Measurements from ENCODE around the gene API5.
"Not testable (repeated sequence)": the region's sequence is repeated elsewhere in the genome, so short reads cannot be mapped to it uniquely, and the experiment has no call there.

The API5 gene

DNA sequence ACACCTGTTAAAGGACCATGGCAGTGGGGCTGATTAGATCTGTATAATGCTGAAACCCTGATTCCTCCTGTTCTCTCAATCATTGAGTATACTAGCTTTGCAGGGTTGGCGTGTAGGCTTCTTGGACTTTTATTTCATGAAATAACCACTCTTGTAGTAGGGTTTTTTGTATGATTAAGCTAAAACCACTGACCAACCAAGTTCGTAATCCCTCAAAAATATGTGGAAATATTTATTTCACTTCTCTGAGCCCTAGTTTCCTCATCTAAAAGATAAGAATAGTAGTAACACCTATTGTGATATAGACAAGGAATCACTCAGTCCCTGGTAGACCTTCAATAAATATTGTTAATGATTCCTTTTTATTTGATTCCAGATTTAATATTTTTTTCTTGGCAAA lies 4.2 kb downstream of the API5 start:
- H3K36me3 ChIP-seq (ENCODE audit: insufficient read depth, low read length): peaks cover 15% of the 10 kb centered on the region
- no peak overlapping the region for H3K9ac ChIP-seq (ENCODE audit: low read depth, low read length)
- H3K9me3 ChIP-seq (replicated peaks; ENCODE audit: low read length): no peaks in the 10 kb centered on the region
- H3K4me2 ChIP-seq (ENCODE audit: low read length): no peak overlapping the region
- H3K4me1 ChIP-seq (ENCODE audit: control insufficient read depth, insufficient read depth, low read length): peaks cover 9% of the 10 kb centered on the region
- H3K27me3 ChIP-seq (ENCODE audit: control insufficient read depth, insufficient read depth, low read length): no peaks in the 10 kb centered on the region
- no peak overlapping the region for H3K4me3 ChIP-seq (ENCODE audit: low read length)

DNA sequence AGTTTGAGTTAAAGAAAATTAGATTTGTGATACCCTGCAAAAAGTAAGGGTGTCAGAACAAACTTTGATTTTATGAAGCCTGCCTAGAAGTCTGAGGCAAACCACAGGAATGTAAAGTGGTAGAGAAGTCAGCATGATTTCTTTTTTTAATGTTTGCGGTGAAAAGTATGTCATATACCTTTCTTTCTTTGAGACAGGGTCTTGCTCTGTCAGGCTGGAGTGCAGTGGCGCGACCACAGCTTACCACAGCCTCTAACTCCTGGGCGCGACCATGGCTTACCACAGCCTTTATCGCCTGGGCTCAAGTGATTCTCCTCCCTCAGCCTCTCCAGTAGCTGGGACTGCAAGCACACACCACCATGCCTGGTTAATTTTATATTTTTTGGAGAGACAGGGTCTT lies 4.7 kb downstream of the API5 start:
- Histone ChIP-seq H3K9me3 (replicated peaks; ENCODE audit: low read length) (no peaks in the 10 kb centered on the region), H3K4me3 (ENCODE audit: low read length) (no peak overlapping the region), H3K9ac (ENCODE audit: low read depth, low read length) (no peak overlapping the region), H3K4me1 (ENCODE audit: control insufficient read depth, insufficient read depth, low read length) (peaks cover 9% of the 10 kb centered on the region), H3K4me2 (ENCODE audit: low read length) (no peak overlapping the region), H3K36me3 (ENCODE audit: insufficient read depth, low read length) (peaks cover 19% of the 10 kb centered on the region), H3K27me3 (ENCODE audit: control insufficient read depth, insufficient read depth, low read length) (no peaks in the 10 kb centered on the region)

DNA sequence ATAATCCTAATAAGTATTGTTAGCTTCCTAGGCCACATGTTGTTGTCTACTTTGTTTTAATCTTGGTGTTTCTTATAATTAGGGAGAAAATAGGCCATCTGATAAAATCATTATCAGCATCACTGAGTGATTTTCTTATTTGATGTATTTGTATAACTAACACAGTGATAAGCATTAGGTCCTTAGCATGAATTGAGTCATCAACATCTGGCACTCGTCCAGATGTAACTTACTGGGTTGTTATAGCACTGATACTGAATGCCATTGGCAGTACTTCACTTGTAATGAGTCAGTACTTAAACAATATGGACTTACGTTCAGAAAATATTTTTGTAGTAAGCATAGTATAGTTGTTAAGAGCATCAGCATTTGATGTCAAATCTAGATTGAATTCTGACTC lies 16.2 kb downstream of the API5 start:
- Histone ChIP-seq H3K4me3 (ENCODE audit: low read length) (no peak overlapping the region), H3K36me3 (ENCODE audit: insufficient read depth, low read length) (peaks cover 87% of the 10 kb centered on the region), H3K27me3 (ENCODE audit: control insufficient read depth, insufficient read depth, low read length) (no peaks in the 10 kb centered on the region), H3K9ac (ENCODE audit: low read depth, low read length) (no peak overlapping the region), H3K4me2 (ENCODE audit: low read length) (no peak overlapping the region), H3K9me3 (replicated peaks; ENCODE audit: low read length) (no peaks in the 10 kb centered on the region), H3K4me1 (ENCODE audit: control insufficient read depth, insufficient read depth, low read length) (peaks cover 10% of the 10 kb centered on the region)

DNA sequence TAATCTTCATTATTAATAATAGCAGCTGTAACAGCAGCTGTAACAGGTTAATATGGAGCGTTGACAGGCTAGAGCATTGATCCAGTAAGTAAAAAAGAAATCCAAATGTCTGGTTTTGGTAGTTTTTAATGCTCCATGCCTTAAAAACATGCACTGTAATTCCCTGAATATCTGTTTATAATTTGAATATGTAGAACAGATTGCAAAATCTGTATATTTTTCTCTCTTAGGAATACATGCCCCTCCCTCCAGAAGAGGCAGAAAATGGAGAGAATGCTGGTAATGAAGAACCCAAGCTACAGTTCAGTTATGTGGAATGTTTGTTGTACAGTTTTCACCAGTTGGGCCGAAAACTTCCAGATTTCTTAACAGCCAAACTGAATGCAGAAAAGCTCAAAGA lies 16.7 kb downstream of the API5 start:
- no peaks in the 10 kb centered on the region for H3K9me3 ChIP-seq (replicated peaks; ENCODE audit: low read length)
- no peak overlapping the region for H3K4me3 ChIP-seq (ENCODE audit: low read length)
- peaks cover 87% of the 10 kb centered on the region for H3K36me3 ChIP-seq (ENCODE audit: insufficient read depth, low read length)
- no peak overlapping the region for H3K9ac ChIP-seq (ENCODE audit: low read depth, low read length)
- H3K27me3 ChIP-seq (ENCODE audit: control insufficient read depth, insufficient read depth, low read length): no peaks in the 10 kb centered on the region
- H3K4me2 ChIP-seq (ENCODE audit: low read length): no peak overlapping the region
- H3K4me1 ChIP-seq (ENCODE audit: control insufficient read depth, insufficient read depth, low read length): peaks cover 10% of the 10 kb centered on the region

DNA sequence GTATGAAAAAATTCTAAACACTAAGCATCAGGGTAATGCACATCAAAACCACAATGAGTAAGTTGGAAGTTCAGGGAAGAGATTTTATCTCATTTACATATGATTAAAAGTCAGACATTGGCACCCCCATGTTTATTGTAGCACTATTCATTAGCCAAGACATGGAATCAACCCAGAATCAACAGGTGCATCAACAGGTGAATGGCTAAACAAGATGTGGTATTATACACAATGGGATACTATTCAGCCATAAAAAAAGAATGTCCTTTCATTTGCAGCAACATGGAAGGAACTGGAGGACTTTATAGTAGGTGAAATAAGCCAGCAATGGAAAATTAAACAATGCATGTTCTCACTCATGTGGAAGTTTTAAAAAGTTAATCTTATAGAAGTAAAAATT lies 29.4 kb downstream of the API5 start:
- Histone ChIP-seq H3K4me2 (ENCODE audit: low read length) (no peak overlapping the region), H3K27me3 (ENCODE audit: control insufficient read depth, insufficient read depth, low read length) (no peaks in the 10 kb centered on the region), H3K4me1 (ENCODE audit: control insufficient read depth, insufficient read depth, low read length) (no peaks in the 10 kb centered on the region), H3K36me3 (ENCODE audit: insufficient read depth, low read length) (peaks cover 36% of the 10 kb centered on the region), H3K9ac (ENCODE audit: low read depth, low read length) (no peak overlapping the region), H3K9me3 (replicated peaks; ENCODE audit: low read length) (no peaks in the 10 kb centered on the region), H3K4me3 (ENCODE audit: low read length) (no peak overlapping the region)

DNA sequence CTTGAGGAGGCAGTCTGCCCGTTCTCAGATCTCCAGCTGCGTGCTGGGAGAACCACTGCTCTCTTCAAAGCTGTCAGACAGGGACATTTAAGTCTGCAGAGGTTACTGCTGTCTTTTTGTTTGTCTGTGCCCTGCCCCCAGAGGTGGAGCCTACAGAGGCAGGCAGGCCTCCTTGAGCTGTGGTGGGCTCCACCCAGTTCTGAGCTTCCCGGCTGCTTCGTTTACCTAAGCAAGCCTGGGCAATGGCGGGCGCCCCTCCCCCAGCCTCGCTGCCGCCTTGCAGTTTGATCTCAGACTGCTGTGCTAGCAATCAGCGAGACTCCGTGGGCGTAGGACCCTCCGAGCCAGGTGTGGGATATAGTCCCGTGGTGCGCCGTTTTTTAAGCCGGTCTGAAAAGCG lies 39.6 kb downstream of the API5 start:
- not testable (repeated sequence) for H3K9ac ChIP-seq (ENCODE audit: low read depth, low read length); H3K4me1 ChIP-seq (ENCODE audit: control insufficient read depth, insufficient read depth, low read length); H3K9me3 ChIP-seq (replicated peaks; ENCODE audit: low read length); H3K4me3 ChIP-seq (ENCODE audit: low read length); H3K27me3 ChIP-seq (ENCODE audit: control insufficient read depth, insufficient read depth, low read length); H3K4me2 ChIP-seq (ENCODE audit: low read length); H3K36me3 ChIP-seq (ENCODE audit: insufficient read depth, low read length)

DNA sequence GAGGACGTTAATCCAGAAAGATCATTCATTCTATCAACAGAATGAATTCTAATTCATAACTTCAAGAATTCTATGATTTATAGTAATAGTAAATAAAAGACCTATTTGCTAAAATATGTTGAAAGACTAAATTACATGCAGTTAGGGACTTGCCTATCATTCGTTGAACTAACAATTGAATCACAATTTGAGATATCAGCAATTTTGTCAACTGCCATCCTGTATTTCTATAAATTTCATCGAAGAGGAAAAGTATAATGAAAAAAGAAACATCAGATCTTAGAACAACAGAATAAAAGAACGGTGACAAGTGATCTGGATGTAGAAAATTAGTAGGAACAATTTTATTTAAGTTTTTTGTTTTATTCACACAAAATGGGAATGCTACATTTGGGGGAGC lies 42.5 kb downstream of the API5 start:
- Histone ChIP-seq H3K9ac (ENCODE audit: low read depth, low read length) (no peak overlapping the region), H3K4me1 (ENCODE audit: control insufficient read depth, insufficient read depth, low read length) (peaks cover 6% of the 10 kb centered on the region), H3K9me3 (replicated peaks; ENCODE audit: low read length) (no peaks in the 10 kb centered on the region), H3K27me3 (ENCODE audit: control insufficient read depth, insufficient read depth, low read length) (no peaks in the 10 kb centered on the region), H3K36me3 (ENCODE audit: insufficient read depth, low read length) (no peaks in the 10 kb centered on the region), H3K4me2 (ENCODE audit: low read length) (no peak overlapping the region), H3K4me3 (ENCODE audit: low read length) (no peak overlapping the region)

DNA sequence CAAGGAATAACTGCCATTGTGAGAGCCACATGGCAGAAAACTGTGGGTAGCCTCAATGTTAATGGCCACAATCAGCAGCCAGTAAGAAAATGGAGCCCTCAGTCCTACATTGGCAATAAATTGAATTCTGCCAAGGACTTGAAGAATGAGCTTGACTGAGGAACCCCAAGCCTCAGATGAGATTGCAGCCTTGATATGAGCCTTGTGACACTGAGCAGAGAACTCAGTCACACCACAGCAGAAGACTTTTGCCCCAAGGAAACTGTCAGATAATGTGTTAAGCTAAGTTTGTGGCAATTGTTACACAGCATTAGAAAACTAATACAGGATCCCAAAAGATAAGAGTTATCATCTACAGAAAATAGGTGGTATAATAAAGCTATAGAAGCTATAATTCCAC lies 44.5 kb downstream of the API5 start:
- H3K9me3 ChIP-seq (replicated peaks; ENCODE audit: low read length): no peaks in the 10 kb centered on the region
- no peak overlapping the region for H3K4me3 ChIP-seq (ENCODE audit: low read length)
- no peak overlapping the region for H3K4me2 ChIP-seq (ENCODE audit: low read length)
- H3K9ac ChIP-seq (ENCODE audit: low read depth, low read length): no peak overlapping the region
- H3K36me3 ChIP-seq (ENCODE audit: insufficient read depth, low read length): no peaks in the 10 kb centered on the region
- peaks cover 19% of the 10 kb centered on the region for H3K4me1 ChIP-seq (ENCODE audit: control insufficient read depth, insufficient read depth, low read length)
- no peaks in the 10 kb centered on the region for H3K27me3 ChIP-seq (ENCODE audit: control insufficient read depth, insufficient read depth, low read length)

DNA sequence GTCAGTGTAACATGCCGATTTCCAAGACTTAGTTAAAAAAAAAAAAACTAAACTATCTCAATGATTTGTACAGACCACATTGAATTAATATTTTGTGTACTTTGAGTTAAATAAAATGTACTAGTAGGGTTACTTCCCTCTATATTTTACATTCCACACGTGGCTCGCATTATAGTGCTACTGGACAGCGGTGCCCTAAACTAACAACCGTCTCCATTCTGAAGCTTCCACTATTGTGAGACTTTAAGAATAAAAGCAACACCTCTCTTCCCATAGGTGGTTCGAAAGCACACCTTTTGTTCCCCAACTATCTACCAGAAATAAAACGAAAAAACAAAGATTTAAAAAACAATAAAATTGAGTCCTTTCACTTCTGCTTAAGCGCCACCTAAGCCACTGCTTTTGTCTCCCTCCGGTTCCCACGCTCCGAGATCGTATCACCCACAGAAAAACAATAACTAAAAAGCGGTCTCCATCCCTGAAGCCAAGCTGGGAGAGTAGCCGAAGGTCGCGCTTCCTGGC lies 46.5 kb downstream of the API5 start:
- no peaks in the 10 kb centered on the region for H3K9me3 ChIP-seq (replicated peaks; ENCODE audit: low read length)
- peak overlapping the region; percentile 95 for H3K4me3 ChIP-seq (ENCODE audit: low read length)
- no peaks in the 10 kb centered on the region for H3K27me3 ChIP-seq (ENCODE audit: control insufficient read depth, insufficient read depth, low read length)
- H3K4me2 ChIP-seq (ENCODE audit: low read length): peak overlapping the region; percentile 82
- H3K36me3 ChIP-seq (ENCODE audit: insufficient read depth, low read length): no peaks in the 10 kb centered on the region
- H3K9ac ChIP-seq (ENCODE audit: low read depth, low read length): peak overlapping the region; percentile 98
- H3K4me1 ChIP-seq (ENCODE audit: control insufficient read depth, insufficient read depth, low read length): peaks cover 19% of the 10 kb centered on the region

DNA sequence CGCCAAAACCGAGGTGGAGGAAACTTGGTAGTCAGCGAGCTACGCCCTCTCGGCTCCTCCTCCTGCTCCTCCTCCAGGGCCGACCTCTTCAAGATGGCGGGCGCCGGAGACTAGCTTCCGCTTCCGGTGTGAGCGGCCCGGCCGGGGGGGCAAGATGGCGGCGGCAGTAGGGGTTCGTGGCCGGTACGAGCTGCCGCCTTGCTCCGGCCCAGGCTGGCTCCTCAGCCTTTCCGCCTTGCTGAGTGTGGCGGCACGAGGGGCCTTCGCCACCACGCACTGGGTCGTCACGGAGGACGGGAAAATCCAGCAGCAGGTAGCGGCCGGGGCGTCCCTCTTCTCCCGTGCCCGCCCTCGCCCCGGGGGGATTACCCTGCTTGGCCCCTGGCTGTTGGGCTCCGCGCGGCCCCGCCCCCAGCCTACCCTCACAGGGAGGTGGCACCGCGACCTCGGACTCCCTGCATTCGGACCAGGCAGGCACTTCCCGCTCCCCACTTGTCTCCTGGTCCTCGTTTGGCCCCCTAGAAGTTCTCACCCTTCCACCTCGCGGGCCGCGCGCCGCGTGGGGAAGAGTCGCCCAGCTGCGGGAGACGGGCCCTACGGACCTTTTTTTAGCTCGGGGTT lies 47.1 kb downstream of the API5 start, which contains the start of gene TTC17:
TSS of gene TTC17 (plus strand) at position 120 of the 621 bp plus-strand sequence. CDS start at position 155, 35 bp downstream.
- H3K4me1 ChIP-seq (ENCODE audit: control insufficient read depth, insufficient read depth, low read length): peaks cover 19% of the 10 kb centered on the region
- H3K9ac ChIP-seq (ENCODE audit: low read depth, low read length): peak within 1 kb of the TSS; percentile 98
- no peaks in the 10 kb centered on the region for H3K27me3 ChIP-seq (ENCODE audit: control insufficient read depth, insufficient read depth, low read length)
- H3K4me2 ChIP-seq (ENCODE audit: low read length): peak within 1 kb of the TSS; percentile 86
- H3K4me3 ChIP-seq (ENCODE audit: low read length): peak within 1 kb of the TSS; percentile 95
- H3K9me3 ChIP-seq (replicated peaks; ENCODE audit: low read length): no peaks in the 10 kb centered on the region
- no peaks in the 10 kb centered on the region for H3K36me3 ChIP-seq (ENCODE audit: insufficient read depth, low read length)

DNA sequence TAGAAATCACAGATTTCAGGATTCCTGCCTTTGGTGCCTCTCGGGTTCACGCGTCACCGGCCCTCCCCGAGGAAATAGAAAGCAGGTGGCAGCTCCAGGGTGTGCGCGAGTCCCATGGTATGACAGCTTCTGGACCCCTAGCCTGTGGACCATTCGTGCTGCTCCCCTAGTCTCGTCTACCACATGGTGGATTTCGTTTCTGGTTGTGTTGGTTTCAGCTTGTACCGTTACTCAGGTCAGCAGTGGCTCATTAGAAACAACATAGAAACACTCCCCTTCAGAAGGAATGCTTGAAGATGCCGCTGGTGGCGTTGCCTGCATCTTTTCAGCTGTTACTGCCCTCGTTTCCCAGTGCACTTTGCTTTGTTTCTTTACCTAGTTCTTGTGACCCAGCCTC lies 47.6 kb downstream of the API5 start:
- Histone ChIP-seq H3K36me3 (ENCODE audit: insufficient read depth, low read length) (no peaks in the 10 kb centered on the region), H3K4me2 (ENCODE audit: low read length) (peak overlapping the region; percentile 86), H3K9ac (ENCODE audit: low read depth, low read length) (peak overlapping the region; percentile 98), H3K4me1 (ENCODE audit: control insufficient read depth, insufficient read depth, low read length) (peaks cover 19% of the 10 kb centered on the region), H3K9me3 (replicated peaks; ENCODE audit: low read length) (no peaks in the 10 kb centered on the region), H3K27me3 (ENCODE audit: control insufficient read depth, insufficient read depth, low read length) (no peaks in the 10 kb centered on the region), H3K4me3 (ENCODE audit: low read length) (peak overlapping the region; percentile 95)

DNA sequence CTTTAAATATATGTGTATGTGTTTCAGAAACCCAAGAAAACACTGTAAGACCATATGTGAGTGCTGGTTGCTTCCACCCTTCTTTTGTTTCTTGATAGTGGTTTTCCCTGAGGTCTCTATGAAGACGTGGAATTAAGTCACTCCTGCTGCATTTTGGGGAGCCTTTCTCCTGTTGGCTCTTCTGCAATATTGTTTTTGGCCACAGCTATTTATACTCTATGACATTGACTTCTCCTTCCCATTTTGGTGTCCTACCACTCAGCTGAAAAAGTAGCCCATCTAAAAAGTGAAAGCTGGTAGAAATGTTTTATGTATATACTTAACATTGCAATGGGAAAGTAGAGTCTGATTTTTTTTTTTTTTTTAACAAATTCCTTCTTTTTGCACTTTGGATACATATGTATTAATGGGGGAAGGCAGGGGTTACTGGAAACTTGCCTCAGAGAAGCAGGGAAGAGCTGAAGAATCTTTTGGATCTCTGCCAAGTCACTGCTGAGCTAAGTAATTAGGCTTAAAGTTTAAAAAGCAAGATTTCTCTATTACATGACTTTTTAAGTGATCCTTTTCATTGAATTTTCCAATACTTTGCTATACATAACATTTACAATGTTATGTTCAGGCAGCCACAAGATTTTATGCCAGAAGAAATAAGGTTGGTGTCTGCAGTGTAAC lies 48.7 kb downstream of the API5 start:
- Histone ChIP-seq H3K4me3 (ENCODE audit: low read length) (peak overlapping the region; percentile 95), H3K9me3 (replicated peaks; ENCODE audit: low read length) (no peaks in the 10 kb centered on the region), H3K36me3 (ENCODE audit: insufficient read depth, low read length) (peaks cover 3% of the 10 kb centered on the region), H3K4me2 (ENCODE audit: low read length) (peak overlapping the region; percentile 86), H3K27me3 (ENCODE audit: control insufficient read depth, insufficient read depth, low read length) (no peaks in the 10 kb centered on the region), H3K4me1 (ENCODE audit: control insufficient read depth, insufficient read depth, low read length) (peaks cover 19% of the 10 kb centered on the region), H3K9ac (ENCODE audit: low read depth, low read length) (peak overlapping the region; percentile 98)

Measured in skeletal muscle satellite cell (primary cell).